ENCODE data around the gene ZNF629.

ZNF629 gene

DNA sequence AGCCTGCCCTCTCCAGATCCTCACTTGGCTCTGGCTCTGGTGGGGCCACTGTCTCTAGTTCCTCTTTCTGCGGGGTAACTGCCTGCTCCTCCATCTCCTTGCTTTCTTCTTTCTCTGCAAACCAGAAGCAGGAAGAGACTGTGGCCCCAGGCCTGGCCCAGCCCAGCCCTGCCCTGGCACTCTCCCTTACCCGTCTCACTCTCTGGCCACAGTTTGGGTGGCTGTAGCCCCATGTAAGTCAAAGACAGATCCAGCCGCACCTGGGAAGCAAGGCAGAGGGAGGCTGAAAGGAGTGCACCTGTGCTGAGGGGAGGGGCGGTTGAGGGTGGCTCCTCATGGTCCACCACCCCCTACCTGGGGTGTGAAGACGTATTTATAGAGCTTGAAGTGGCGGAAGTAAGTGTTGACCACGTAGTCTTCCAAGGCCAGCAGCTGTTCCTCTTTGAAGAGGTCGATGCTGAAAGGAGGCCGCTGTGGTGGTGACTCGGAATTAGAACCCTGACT, 28.0 kb downstream of the ZNF629 start:
- no peak for TF ChIP-seq ZFX (IDR thresholded peaks at IDR 0.05)
- TF ChIP-seq, protein P1, sequence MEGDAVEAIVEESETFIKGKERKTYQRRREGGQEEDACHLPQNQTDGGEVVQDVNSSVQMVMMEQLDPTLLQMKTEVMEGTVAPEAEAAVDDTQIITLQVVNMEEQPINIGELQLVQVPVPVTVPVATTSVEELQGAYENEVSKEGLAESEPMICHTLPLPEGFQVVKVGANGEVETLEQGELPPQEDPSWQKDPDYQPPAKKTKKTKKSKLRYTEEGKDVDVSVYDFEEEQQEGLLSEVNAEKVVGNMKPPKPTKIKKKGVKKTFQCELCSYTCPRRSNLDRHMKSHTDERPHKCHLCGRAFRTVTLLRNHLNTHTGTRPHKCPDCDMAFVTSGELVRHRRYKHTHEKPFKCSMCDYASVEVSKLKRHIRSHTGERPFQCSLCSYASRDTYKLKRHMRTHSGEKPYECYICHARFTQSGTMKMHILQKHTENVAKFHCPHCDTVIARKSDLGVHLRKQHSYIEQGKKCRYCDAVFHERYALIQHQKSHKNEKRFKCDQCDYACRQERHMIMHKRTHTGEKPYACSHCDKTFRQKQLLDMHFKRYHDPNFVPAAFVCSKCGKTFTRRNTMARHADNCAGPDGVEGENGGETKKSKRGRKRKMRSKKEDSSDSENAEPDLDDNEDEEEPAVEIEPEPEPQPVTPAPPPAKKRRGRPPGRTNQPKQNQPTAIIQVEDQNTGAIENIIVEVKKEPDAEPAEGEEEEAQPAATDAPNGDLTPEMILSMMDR (conservative IDR thresholded peaks at IDR 0.05), result no peak
- H3K27ac ChIP-seq, result no peak overlapping the region

DNA sequence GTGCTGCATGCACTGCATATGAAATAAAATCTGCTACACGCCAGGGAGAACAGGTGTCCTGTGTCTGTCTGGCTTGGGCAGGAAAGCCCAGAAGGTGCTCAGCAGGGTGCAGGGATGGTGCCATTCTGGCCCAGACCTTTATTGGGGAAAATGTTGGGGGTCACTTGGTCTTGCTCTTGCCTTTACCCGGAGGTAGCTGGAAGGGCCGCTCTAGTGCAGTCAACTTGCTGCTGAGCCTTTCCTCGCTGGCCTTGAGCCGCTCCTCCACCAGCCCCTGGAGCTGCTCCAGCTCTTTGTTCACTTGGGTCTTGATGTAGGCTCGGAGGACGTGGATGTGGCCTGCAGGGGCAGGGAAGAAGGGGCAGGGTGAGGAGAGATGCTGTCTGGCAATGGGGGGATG, 29.7 kb downstream of the ZNF629 start:
- H3K27ac ChIP-seq, result no peak overlapping the region
- TF ChIP-seq ZFX (IDR thresholded peaks at IDR 0.05), result no peak
- TF ChIP-seq, protein P1 (conservative IDR thresholded peaks at IDR 0.05), result no peak

DNA sequence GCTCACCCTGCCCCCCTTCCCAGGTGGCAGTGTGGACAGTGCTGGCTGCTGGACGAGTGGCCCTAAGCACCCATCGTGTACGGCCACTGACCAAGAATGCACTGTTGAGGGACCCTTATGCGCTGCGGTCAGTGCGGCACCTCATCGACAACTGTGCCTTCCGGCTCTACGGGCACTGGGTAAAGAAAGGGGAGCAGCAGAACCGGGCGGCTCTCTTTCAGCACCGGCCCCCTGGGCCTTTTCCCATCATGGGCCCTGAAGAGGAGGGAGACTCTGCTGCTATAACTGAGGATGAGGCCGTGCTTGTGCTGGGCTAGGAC, 30.3 kb downstream of the ZNF629 start:
- no peak for TF ChIP-seq ZFX (IDR thresholded peaks at IDR 0.05)
- TF ChIP-seq, protein P1 (conservative IDR thresholded peaks at IDR 0.05), result no peak
- H3K27ac ChIP-seq, result no peak overlapping the region

DNA sequence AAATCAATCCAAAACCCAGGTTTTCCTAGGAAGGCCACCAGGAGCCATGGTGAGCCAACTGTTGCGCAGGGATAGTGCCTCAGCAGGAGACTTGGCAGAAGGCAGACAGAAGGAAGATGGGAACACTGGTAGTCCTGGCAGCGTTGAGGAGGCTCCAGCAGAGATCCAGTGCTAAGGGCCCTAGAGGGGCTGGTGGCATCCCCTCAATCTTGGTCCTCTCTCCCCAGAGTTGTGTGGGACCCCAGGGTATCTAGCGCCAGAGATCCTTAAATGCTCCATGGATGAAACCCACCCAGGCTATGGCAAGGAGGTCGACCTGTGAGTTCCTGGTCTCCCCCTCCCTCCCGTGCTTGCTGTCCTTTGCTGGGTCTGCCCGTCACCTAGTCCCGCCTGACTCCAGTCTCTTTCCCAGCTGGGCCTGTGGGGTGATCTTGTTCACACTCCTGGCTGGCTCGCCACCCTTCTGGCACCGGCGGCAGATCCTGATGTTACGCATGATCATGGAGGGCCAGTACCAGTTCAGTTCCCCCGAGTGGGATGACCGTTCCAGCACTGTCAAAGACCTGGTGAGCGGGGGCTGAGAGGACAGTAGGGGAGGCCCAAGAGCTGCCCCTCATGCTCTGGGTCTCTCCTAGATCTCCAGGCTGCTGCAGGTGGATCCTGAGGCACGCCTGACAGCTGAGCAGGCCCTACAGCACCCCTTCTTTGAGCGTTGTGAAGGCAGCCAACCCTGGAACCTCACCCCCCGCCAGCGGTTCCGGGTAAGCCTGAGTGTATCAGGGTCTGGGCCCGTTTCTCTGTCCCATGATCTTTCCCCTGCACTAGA, 30.8 kb downstream of the ZNF629 start:
- TF ChIP-seq, protein P1 (conservative IDR thresholded peaks at IDR 0.05), result no peak
- TF ChIP-seq ZFX (IDR thresholded peaks at IDR 0.05), result no peak
- H3K27ac ChIP-seq, result no peak overlapping the region

DNA sequence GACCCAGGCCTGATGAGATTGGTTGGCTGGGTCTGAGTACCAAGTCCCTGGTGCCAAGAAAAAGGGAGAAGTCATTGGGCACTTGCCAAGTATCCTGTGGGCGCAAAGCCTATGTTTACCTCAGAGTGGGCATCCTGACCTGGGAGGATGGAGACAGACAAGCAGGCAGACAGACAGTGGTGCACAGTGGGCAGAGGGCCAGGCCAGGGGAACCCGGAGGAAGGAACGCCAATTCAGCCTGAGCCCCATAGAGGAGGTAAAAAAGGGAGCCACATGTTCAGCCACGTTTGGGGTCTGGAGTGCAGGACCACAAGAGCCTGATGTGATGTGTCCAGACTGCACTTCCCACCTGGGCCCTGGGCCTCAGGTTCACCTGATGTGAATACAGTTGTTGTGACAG, 33.4 kb downstream of the ZNF629 start:
- TF ChIP-seq ZFX (IDR thresholded peaks at IDR 0.05), result no peak
- TF ChIP-seq, protein P1 (conservative IDR thresholded peaks at IDR 0.05), result no peak

DNA sequence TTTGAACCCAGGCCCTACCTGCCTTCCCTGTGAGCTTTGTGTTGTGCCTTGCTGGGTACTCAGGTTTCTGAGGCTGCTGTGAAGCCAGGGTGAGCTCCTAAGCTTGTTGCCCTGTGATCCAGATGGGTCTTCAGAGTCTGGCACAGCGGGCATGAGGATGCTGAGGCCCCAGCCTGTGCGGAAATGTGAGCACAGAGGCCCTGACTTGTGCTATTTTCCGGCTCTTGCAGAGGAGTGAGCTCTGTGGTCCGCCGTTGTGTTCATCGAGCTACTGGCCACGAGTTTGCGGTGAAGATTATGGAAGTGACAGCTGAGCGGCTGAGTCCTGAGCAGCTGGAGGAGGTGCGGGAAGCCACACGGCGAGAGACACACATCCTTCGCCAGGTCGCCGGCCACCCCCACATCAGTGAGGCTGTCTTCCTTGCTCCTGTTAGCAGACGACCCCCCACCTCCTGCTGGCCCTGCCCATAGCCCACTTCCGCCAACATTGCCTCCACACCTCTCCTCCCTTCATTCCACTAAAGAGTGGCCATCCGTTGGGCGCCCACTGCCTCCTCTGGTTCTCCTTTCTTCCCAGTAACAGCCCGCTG, 36.0 kb downstream of the ZNF629 start:
- H3K27ac ChIP-seq, result no peak overlapping the region
- TF ChIP-seq, protein P1 (conservative IDR thresholded peaks at IDR 0.05), result no peak
- TF ChIP-seq ZFX (IDR thresholded peaks at IDR 0.05), result no peak

More for the DNA sequence above, 33.4 kb downstream of the ZNF629 start:
- H3K27ac ChIP-seq, result no peak overlapping the region

DNA sequence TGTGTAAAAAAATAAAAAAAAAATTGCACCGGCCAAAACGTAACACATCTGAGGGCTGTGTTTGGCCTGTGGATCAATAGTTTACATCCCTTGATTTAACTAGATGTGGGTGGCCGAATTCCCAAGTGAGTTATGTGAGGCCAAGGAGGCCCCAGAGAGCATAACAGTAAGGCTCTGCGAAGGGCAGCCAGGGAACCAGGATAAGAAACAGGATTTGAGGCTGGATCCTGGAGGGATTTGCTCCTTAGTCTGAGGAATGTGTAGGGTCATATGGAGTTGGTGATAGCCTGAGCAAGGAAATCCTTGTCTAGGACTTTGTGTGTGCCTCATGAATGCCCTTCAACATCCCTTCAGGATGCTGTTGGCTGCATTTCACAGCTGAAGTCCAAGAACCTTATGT, 36.8 kb downstream of the ZNF629 start:
- TF ChIP-seq, protein P1 (conservative IDR thresholded peaks at IDR 0.05), result no peak
- TF ChIP-seq ZFX (IDR thresholded peaks at IDR 0.05), result no peak
- no peak overlapping the region for H3K27ac ChIP-seq

Measured in C4-2B (cell line).